Skeletal muscle cell (primary cell): Measurements from ENCODE around the gene TRABD2A.
A peak's percentile ranks its signal among the peaks of the same experiment; 100 is the strongest.
"Not testable (repeated sequence)": the region's sequence is repeated elsewhere in the genome, so short reads cannot be mapped to it uniquely, and the experiment has no call there.

Source experiments
- DNase-seq: peaks from one replicate; pipeline ENCODE4 v3.0.0-alpha.2; 2010; ENCODE audit warnings: low read depth
- H3K4me3 ChIP-seq: 2 replicates; pipeline ENCODE4 v1.5.1; 2011; ENCODE audit warnings: low read depth, mild to moderate bottlenecking, control low read depth, low read length, moderate library complexity

The TRABD2A gene

DNA sequence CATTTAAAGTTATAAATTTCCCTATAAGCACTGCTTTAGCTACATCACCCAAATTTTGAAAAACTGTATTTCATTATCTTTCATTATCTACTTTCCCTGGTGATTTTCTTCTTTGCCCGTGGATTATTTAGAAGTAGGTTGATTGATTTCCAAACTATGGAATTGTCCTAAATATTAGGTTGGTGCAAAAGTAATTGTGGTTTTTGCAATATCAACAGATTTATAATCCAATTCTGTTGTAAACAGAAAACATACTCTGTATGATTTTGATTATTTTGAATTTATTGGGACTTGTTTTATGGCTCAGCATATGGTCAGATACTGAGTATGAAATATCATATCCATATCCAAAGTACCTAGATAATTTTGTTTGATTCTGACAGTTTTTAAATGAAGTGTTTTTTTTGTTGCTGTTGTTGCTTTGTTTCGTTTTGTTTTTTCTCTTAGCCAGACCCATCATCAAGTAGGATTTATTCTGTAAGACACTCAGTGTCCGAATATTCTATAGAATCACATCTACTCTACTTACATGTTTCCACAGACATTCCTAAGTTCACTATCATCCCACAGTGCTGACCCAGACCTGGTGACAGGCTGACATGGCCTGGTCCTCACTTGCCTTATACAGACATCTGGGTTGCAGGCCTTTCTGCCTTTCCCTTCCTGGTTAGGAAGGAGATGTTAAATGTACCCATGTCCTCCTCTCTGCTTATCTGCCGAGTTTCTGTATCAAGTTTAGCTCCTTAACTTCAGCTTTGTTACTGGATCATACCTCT is 2.1 kb upstream of the TRABD2A start:
- peak; percentile 49 for DNase-seq
- no peak overlapping the region for H3K4me3 ChIP-seq

DNA sequence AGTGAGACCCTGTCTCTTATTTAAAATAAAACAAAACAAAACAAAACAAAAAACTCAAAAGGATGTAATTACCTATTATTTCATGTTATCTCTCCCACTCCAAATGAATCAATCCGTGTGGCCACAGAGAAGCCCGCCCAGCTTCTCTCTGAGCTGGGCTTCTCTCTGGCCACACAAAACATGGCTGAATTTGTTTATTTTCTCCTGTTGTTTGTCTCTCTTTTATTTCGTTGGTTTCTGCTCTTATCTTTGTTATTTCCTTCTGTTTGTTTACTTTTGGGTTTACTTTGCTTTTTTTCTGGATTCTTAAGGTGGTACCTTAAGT is 1.5 kb upstream of the TRABD2A start:
- DNase-seq = no peak
- no peak overlapping the region for H3K4me3 ChIP-seq

DNA sequence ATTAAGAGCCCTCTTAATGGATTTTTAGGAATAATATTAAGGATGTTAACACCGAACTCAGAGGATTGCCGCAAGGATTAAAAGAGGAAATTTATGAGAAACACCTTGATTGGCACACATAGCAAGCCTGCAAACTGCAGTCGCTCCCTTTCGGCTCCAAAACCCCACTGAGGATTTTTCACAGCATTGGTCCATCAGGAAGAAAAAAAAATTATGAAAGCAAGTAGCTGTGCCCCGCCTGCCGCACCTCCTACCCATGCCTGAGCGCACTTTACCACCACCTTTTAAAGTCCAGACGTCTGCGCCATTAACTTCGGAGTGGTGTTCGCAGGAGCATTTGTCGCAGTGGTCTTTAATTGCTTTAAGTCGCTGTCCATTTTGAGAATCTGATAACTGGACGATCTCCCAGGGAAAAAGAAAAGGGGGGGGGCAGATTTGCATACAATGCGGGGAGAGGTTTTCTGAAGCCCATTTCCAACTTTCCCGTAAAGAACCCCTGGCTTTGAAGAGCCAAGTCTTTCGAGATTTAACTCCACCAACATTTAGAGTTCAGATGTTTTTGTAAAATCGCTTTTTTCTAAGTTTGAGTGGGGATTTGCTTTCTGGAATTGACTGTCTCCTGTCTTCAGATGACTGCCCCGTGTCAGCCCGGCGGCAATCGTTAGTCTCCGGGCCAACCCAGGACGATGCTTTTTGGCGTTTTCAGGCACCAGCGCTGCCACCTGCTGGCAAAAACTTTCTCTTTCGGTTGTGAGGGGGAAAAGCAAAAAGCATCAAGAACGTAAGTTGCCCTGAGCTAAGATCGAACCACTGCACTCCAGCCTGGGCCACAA is 913 bp upstream of the TRABD2A start:
- H3K4me3 ChIP-seq = peak overlapping the region; percentile 63
- DNase-seq = no peak

DNA sequence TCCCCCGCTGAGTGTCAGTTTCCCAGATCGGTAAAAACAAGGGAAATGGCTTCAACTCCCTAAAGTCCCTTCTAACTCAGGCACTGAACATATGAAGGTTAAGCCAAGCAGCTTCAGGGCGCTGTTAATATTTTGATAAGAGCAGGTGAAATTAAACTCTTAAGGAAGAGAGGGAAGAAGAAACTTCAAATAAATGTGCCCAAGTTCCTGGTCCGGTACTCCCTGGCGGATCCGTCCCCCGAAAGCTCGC is 564 bp downstream of the TRABD2A start:
- no peak for DNase-seq
- peak overlapping the region; percentile 63 for H3K4me3 ChIP-seq

DNA sequence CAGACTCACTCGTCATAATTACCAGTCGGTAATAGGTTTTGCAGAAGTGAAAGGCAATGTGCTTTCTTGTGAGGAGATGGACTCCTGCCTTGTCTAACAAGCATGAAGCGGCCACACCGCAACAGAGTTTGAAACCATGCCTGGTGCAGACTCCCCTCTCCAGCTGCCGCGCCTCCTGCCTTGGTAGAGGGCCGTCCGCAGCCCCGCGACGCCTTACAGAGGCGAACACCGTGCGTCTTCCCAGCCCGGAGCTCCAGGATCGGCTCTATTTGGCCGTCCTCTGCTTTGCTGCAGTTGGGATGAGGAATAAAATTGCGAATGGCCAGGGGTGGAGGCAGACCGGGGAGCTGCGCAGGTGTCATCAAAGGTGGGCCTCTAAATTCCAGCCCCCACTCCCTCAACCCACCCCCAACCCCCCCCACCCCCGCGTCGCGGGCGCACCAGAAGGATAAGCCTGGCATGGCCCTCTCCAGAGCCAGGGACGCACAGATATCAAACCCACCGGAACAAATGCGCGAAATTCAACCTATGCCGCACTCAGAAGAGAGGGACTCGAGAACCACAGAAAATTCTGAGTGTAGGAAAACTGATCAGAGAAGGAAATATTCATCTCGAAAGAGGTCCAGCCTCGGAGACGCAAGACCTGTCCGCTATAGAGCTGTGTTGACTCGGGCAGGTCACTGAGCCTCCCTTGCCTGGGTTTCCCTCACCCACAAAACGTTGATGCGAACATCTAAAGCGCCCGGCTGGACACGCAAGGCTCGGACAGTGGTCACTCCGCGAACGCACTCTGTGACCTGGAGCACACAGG is 1.1 kb downstream of the TRABD2A start:
- no peak for DNase-seq
- peak overlapping the region; percentile 63 for H3K4me3 ChIP-seq

DNA sequence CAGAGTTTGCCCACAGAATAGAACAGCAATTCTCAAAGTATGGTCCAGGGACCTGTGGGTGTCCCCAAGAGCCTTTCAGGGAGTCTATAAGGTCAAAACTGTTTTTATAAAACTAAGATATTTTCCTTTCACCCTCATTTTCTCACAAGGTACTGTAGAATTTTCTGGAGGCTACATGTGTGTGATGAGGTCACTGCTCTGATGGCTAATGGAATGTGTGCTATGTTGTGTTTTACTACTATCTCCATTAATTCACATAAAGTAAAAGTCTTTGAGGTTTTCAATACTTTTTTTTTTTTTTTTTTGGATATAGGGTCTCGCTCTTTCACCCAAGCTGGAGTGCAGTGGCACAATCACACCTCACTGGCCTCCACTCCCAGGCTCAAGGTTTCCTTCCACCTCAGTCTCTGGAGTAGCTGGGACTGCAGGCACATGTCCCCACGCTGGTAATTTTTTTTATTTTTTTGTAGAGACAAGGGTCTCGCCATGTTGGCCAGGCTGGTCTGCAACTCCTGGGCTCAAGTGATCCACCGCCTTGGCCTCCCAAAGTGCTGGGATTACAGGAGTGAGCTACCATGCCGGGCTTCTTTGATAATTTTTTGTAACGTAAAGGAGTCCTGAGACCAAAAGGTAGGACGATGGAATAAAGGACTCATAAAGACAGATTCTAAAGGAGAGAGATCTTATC is 1.8 kb downstream of the TRABD2A start:
- H3K4me3 ChIP-seq = peak overlapping the region; percentile 31
- no peak for DNase-seq

DNA sequence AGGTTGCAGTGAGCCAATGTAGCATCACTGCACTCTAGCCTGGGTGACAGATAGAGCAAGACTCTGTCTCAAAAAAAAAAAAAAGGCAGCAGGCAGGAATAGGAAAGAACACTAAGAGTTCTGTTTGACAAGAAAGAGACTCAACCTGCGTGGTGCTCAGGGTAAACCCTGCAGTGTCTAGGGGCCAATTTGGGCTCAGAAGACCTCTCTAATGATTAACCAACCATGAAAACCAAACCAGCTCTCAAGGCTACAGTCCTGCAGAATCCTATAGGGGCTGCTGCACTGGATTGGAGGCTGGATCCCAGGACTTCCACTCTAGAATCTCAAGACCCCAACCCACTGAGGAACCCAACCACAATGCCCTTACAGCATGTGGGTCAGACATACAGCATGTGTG is 2.4 kb downstream of the TRABD2A start:
- H3K4me3 ChIP-seq = no peak overlapping the region
- no peak for DNase-seq

DNA sequence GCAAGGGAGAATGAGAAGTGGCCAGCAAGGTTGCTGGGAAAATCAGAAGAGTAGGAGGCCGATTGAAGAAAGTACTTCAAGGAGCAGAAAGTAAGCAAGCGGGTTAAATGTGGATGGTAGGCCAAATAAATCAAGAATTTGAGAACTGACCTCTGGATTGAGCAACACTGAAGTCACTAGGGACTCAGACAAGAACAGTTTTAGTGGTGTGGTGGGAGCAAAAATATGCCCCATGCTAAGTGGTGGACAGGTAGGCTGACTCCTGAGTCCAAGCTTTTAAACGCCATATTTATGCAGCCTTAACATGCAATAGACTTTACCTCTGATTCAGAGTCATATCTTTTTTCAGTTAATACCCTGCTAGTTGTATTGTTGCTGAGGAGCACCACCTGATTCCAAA is 4.5 kb downstream of the TRABD2A start:
- DNase-seq = no peak
- no peak overlapping the region for H3K4me3 ChIP-seq

DNA sequence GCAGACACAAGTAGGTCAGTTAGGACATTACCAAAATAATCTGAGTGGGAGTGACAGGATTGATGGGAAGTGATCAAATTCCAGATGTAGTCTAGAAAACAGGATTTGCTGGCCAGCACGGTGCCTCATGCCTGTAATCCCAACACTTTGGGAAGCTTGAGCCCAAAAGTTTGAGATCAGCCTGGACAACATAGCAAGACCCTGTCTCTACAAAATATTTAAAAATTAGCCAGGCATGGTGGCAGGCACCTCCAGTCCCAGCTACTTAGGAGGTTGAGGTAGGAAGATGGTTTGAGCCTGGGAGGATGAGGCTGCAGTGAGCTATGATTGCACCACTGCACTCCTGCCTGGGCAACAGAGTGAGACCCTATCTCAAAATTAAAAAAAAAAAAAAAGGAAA is 5.3 kb downstream of the TRABD2A start:
- DNase-seq, H3K4me3 ChIP-seq: not testable (repeated sequence)

DNA sequence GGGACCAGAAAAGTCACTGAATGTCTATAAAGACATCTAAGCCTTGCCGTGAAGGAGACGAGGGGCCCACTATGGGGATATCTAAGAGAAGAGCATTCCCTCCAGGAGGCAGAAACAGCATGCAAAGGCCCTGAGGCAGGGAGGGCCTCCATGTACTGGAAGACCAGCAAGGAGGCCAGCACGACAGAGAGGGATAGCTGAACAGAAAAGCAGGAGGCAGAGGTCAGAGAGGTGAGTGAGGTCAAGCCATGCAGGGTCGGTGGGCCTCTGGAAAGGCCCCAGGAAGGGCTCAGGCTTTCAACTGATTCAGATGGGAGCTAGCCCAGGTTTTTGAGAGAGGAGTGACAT is 5.7 kb downstream of the TRABD2A start:
- H3K4me3 ChIP-seq = no peak overlapping the region
- DNase-seq = no peak

DNA sequence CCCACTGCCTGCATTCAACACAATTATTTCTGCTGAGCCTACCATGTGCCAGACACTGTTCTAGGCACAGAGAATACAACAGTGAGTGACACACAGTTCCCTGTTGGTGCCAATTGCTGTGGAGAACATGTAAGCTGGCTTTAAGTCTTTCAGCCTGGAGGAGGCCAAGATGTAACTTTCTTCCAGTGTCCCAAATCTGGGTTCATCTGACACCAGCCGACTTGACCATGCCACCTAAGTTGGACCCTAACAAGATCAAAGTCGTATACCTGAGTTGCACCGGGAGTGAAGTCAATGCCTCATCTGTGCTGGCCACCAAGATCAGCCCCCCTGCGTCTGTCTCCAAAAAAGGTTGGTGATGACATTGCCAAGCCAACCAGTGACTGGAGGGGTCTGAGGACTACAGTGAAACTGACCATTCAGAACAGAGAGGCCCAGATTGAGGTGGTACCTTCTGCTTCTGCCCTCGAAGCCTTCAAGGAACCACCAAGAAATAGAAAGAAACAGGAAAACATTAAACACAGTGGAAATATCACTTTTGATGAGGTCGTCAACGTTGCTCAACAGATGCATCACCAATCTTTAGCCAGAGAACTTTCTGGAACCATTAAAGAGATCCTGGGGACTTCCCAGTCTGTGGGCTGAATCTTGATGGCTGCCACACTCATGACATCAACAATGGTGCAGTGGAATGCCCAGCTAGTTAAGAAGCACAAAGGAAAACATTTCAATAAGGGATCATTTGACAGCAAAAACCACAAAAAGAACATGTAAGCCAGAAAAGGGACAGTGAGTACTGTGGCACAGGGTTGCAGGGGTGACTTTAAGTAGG is 6.3 kb downstream of the TRABD2A start:
- DNase-seq = peak; percentile 45
- H3K4me3 ChIP-seq = no peak overlapping the region

DNA sequence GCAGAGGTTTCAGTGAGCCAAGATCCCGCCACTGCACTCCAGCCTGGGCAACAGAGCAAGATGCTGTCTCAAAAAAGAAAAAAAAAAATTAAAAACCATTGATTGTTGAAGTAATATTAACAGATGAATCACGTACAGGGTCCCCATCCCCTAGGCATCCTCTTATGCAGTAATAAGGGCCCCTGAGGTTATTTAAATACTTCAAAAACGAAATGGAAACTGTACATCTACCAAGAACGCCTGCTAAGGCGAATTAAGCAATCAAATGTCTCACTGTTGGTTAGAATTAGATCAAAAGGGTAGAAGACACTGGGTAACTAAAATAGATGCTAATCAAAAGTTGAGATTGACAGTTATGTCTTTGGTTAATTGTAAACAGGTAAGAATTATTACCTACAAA is 7.5 kb downstream of the TRABD2A start:
- no peak for DNase-seq
- H3K4me3 ChIP-seq = no peak overlapping the region

DNA sequence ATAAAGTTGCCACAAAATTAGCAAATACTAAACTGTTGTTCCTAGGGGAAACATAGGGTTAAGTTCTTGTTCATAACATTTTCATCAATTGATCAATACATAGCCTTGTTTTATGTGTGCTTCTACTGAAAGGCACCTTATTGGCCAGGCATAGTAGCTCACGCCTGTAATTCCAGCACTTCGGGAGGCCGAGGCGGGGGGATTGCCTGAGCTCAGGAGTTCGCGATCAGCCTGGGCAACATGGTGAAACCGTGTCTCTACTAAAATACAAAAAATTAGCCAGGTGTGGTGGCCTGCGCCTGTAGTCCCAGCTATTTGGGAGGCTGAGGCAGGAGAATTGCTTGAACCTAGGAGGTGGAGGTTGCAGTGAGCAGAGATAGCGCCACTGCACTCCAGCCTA is 8.2 kb downstream of the TRABD2A start:
- H3K4me3 ChIP-seq, DNase-seq: not testable (repeated sequence)

DNA sequence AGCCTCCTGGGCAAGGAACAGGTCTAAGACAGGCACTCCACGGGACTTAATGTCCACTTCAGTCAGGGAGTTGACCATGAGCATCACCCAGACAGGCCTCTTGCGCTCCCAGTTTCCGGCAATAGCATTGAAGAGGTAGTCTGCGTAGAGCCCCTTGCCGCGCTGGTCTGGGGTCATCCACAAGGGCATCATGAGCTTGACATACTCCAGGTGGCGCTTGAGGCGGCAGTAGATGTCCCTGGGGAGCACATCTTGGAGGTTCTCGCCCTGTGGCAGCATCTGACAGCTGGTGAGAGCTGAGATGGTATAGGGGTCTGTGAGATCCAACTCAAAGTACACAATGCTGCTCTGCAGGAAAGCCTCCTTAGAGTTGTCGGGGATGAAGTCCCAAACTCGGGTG is 10.6 kb downstream of the TRABD2A start:
- H3K4me3 ChIP-seq = no peak overlapping the region
- no peak for DNase-seq

DNA sequence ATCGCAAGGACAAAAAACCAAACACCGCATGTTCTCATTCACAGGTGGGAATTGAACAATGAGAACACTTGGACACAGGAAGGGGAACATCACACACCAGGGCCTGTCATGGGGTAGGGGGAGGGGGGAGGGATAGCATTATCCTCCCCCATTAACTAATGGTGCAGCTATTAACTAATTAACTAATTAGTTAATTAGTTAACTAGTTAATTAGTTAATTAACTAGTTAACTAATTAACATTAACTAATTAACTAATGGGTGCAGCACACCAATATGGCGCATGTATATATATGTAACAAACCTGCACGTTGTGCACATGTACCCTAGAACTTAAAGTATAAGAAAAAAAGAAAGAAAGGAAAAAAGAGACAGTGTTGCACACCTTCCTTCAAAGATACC is 12.6 kb downstream of the TRABD2A start:
- not testable (repeated sequence) for H3K4me3 ChIP-seq

DNA sequence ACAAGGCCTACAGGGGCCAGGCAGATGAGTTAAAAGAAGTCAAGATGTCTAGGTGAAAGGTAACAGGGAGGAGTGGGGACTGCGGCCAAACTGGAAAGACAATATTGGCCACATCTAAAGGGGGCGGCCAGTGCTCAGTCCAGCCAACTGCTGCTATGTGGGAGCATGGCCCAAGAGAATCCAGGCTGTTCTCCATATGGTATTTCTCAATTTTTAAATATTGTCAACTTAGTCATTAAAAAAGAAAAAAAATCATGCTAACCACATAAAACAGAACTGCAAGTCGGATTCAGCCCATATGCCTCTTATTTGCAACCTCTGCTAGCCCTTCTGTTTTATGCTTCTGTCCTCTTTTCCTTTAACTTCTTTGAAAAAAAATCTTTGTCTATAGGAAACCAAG is 14.8 kb downstream of the TRABD2A start:
- DNase-seq = no peak

More for the DNA sequence above, 12.6 kb downstream of the TRABD2A start:
- DNase-seq = not testable (repeated sequence)

DNA sequence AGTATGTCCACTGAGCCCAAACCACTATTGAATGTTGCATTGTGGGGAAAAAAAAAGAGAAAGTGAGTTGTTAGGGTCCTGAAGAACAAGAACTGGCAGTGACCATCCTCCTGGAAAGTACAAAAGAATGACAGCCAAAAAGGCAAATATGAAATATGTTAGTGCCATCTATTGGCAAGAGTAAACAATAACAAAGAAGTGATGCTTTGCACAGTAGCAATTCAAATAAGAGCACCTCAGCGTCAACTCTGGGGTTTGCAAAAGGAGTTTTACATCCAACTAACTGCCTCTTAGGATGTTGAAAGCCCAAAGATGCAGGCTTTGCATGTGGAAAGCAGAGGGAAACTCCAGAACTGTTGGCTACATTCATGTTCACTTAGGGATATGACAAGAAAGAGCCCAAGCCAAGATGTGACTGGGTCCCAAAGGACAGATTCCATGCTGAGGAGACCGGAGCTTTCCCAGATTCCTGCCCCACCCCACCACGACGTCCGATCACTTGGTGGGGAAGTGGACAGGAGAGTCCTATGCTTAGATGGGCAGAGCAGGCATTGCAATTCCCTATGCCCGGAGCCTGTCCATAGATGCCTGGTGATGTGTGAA is 15.6 kb downstream of the TRABD2A start:
- no peak for DNase-seq
- no peak overlapping the region for H3K4me3 ChIP-seq

More for the DNA sequence above, 14.8 kb downstream of the TRABD2A start:
- no peak overlapping the region for H3K4me3 ChIP-seq

DNA sequence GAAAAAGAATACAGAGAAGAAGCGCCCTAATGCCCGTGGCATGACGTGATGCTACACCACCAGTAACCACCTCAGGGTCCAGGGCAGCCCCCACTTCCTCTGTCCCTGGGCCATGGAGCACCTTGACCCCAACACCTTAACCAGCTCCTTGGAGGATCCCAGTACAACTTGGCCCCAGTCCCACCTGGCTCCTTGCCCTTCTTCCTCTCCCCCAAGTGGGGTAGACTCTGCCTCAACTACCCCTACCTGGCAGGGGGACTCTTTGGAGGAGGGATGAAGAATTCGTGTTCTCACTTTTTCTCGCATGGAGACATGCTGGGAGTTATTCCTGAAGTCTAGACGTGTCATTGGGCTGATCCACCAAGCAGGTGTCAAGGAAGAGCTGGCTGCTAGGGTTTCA is 18.9 kb downstream of the TRABD2A start:
- no peak overlapping the region for H3K4me3 ChIP-seq
- no peak for DNase-seq

DNA sequence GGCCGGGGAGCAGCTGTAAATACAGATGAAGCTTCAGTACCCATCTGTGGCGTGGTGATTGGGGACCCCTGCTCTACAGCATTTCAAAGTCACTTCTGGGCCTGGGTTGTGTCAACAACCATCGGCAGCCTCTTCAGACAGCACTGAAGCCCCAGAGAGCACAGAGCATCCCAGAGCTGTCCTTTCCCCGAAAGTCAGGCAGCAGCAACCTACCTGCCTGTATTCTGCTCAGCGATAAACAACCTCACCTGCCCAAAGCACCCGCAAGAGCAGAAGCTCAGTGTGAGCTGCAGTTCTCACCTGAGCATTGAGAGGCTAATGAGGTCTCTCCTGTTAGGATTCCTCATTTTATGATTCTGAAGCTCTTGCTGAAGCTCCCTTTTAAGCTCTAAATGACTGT is 19.3 kb downstream of the TRABD2A start:
- H3K4me3 ChIP-seq = no peak overlapping the region
- no peak for DNase-seq
